B cell (primary cell): ENCODE data around the gene MCHR1. TPM values are rescaled to one million over a fixed set of nuclear protein-coding genes. Genes with fewer than 3 reads are reported as not detected.

ENCODE experiments used
- ATAC-seq: fragments of 200-7000 bp; cut with Tn5 transposase; one replicate; pipeline ENCODE4 v1.10.0; 2021; ENCODE audit warnings: low read depth, mild to moderate bottlenecking, moderate number of reproducible peaks, moderate library complexity
- CTCF ChIA-PET: fragments of 350-600 bp; sonication (Branson Sonifier 250); formaldehyde crosslinking; loops from one replicate; lab custom pipeline; 2021; ENCODE audit warnings: antibody characterized with exemption, inconsistent platforms; lab: Charles Lee
- POLR2A ChIA-PET: fragments of 350-600 bp; sonication (Branson Sonifier 250); formaldehyde crosslinking; loops from one replicate; lab custom pipeline; 2021; ENCODE audit warnings: antibody characterized with exemption; lab: Charles Lee
- DNase-seq: peaks from one replicate; pipeline ENCODE4 v3.0.0; 2013
- H2AFZ ChIP-seq: 2 replicates; pipeline ENCODE4 v1.6.1; 2012; ENCODE audit warnings: mild to moderate bottlenecking, low read depth, low read length; ENCODE audit not compliant: insufficient read depth, poor library complexity, severe bottlenecking
- H3K27ac ChIP-seq, 2 donors: 1 replicate in 1 of 2; 2 replicates in 1 of 2; pipeline ENCODE4 v1.5.1; 2012 to 2013; ENCODE audit warnings: low read length in 2 of 2, mild to moderate bottlenecking in 2 of 2, moderate library complexity in 1 of 2
- H3K27me3 ChIP-seq, 4 experiments: fragments of 200-600 bp in 1 of 4; sonication (generic) in 1 of 4; replicated peaks in 1 of 4; 1 replicate in 2 of 4; 2 replicates in 2 of 4; pipeline versions ENCODE4 v1.6.1 to v1.7.0; 2013 to 2016; ENCODE audit warnings: low read length in 3 of 4, mild to moderate bottlenecking in 2 of 4, mixed read lengths in 1 of 4, moderate library complexity in 1 of 4; ENCODE audit not compliant: insufficient read depth in 4 of 4, control insufficient read depth in 3 of 4; ENCODE audit errors: control extremely low read depth in 1 of 4
- H3K36me3 ChIP-seq, 2 experiments: replicated peaks in 1 of 2; 1 replicate in 1 of 2; 2 replicates in 1 of 2; pipeline versions ENCODE4 v1.6.1 to v1.7.1; 2013; ENCODE audit warnings: low read length in 1 of 2; ENCODE audit not compliant: insufficient read depth in 2 of 2, control insufficient read depth in 1 of 2; ENCODE audit errors: control extremely low read depth in 1 of 2, extremely low read depth in 1 of 2
- H3K4me1 ChIP-seq, 2 donors: fragments of 200-600 bp in 1 of 2; sonication (generic) in 1 of 2; 1 replicate in 1 of 2; 2 replicates in 1 of 2; pipeline versions ENCODE4 v1.5.1 to v1.6.1; 2013 to 2017; ENCODE audit warnings: low read length in 2 of 2; ENCODE audit not compliant: control insufficient read depth in 2 of 2, insufficient read depth in 2 of 2
- H3K4me2 ChIP-seq: replicated peaks from 2 replicates; pipeline ENCODE3; 2012; ENCODE audit warnings: mild to moderate bottlenecking, low read depth, low read length; ENCODE audit not compliant: poor library complexity, severe bottlenecking
- H3K4me3 ChIP-seq, 5 experiments: fragments of 200-600 bp in 1 of 5; sonication (generic) in 1 of 5; 1 replicate in 3 of 5; 2 replicates in 2 of 5; pipeline versions ENCODE4 v1.5.1 to v1.7.0; 2011 to 2016; ENCODE audit warnings: low read length in 4 of 5, mild to moderate bottlenecking in 4 of 5, low read depth in 2 of 5, control low read depth in 1 of 5, moderate library complexity in 1 of 5; ENCODE audit not compliant: insufficient read depth in 1 of 5; ENCODE audit errors: control extremely low read depth in 1 of 5, extremely low read depth in 1 of 5
- H3K79me2 ChIP-seq: fragments of 200-600 bp; sonication (generic); one replicate; pipeline ENCODE4 v1.6.0; 2016; ENCODE audit warnings: low read length; ENCODE audit not compliant: control insufficient read depth, insufficient read depth
- H3K9ac ChIP-seq: fragments of 200-600 bp; sonication (generic); 2 replicates; pipeline ENCODE4 v1.6.1; 2017; ENCODE audit warnings: mild to moderate bottlenecking, low read length, moderate library complexity
- H3K9me3 ChIP-seq, 3 donors: one replicate each; pipeline versions ENCODE4 v1.6.1 to v1.7.1; 2013; ENCODE audit warnings: low read length in 2 of 3; ENCODE audit not compliant: control insufficient read depth in 2 of 3, insufficient read depth in 1 of 3; ENCODE audit errors: control extremely low read depth in 1 of 3
- H4K20me1 ChIP-seq: 2 replicates; pipeline ENCODE4 v1.6.0; 2012; ENCODE audit warnings: mild to moderate bottlenecking, low read length; ENCODE audit not compliant: insufficient read depth, control insufficient read depth, poor library complexity, severe bottlenecking
- H3K27ac Mint-ChIP-seq: one replicate; pipeline ENCODE4 v1.8.0; 2021; ENCODE audit warnings: mixed read lengths
- H3K27me3 Mint-ChIP-seq: one replicate; pipeline ENCODE4 v1.8.0; 2021; ENCODE audit warnings: mixed read lengths
- H3K4me1 Mint-ChIP-seq: one replicate; pipeline ENCODE4 v1.8.0; 2021; ENCODE audit warnings: mixed read lengths
- H3K4me3 Mint-ChIP-seq: one replicate; pipeline ENCODE4 v1.8.0; 2021; ENCODE audit warnings: mixed read lengths
- H3K9me3 Mint-ChIP-seq: one replicate; pipeline ENCODE4 v1.8.0; 2022; ENCODE audit warnings: mixed read lengths; ENCODE audit not compliant: insufficient read depth
- EZH2 ChIP-seq: IDR thresholded peaks from 2 replicates; pipeline ENCODE4 v1.6.1; 2012; ENCODE audit warnings: borderline replicate concordance, low read depth, mild to moderate bottlenecking, moderate library complexity, low read length; ENCODE audit not compliant: insufficient read depth, poor library complexity, severe bottlenecking
- WGBS: methylation state at CpG from one replicate; pipeline ENCODE4 v1.1.5; 2013; ENCODE audit warnings: missing lambda C conversion rate; ENCODE audit not compliant: insufficient coverage; 5-methylcytosine and 5-hydroxymethylcytosine counted together
- intact Hi-C: fragments of 100-400 bp; cut with micrococcal nuclease; formaldehyde crosslinking; loops from one replicate; pipeline ENCODE4 v1.10.0; 2022
- polyA plus RNA-seq: library from polyadenylated mRNA; depleted of rRNA; stranded (reverse); fragments of >200 nt; gene quantifications from 2 replicates; pipeline ENCODE4 v1.2.3, GENCODE V29; 2012
- total RNA-seq, 2 donors: library from RNA; stranded (reverse); fragments of 120-200 nt in 1 of 2; gene quantifications; 1 replicate in 1 of 2; 2 replicates in 1 of 2; pipeline versions ENCODE4 v1.2.3 to v1.2.4, GENCODE V29; 2013 to 2022
- TF ChIP-seq, protein P1 (sequence below): fragments of 200-600 bp; IDR thresholded peaks from one replicate; pipeline ENCODE4 v1.8.0; 2022; ENCODE audit warnings: antibody characterized with exemption, mild to moderate bottlenecking

MCHR1 gene
- total and polyA plus RNA-seq, 2 donors (not counting 1 experiment from before 2014, with no cell fraction given), result not detected

DNA sequence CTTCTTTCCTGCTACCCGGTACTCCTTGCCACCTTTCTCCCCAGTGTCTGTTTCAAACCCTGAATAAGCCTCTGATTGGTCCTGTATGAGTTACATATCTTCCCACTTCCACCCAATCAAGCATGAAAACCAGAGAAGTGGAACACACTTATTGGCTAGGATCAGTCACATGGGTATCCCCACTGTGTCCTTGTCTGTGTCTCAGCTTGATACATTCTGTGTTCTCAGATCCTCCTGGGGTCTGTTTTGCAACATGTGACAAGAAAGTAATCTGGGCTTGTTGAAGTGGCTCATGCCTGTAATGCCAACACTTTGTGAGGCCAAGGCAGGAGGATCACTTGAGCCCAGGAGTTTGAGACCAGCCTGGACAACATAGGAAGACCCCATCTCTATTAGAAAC lies 23.9 kb downstream of the MCHR1 start:
- Histone ChIP-seq H3K27ac (no peak overlapping the region), H3K4me3 (no peak overlapping the region), H3K4me2 (no peak overlapping the region), H3K9me3 (no peaks in the 10 kb centered on the region), H4K20me1 (no peaks in the 10 kb centered on the region), H3K9ac (no peak overlapping the region), H3K79me2 (no peaks in the 10 kb centered on the region), H2AFZ (no peak overlapping the region), H3K36me3 (no peaks in the 10 kb centered on the region), H3K27me3 (no peaks in the 10 kb centered on the region), H3K4me1 (no peaks in the 10 kb centered on the region)
- ATAC-seq (no peak), DNase-seq (no peak)
- intact Hi-C loops, result no loop called here
- Mint-ChIP-seq H3K4me1 (peaks cover 3% of the 10 kb centered on the region), H3K9me3 (no peaks in the 10 kb centered on the region), H3K27ac (no peak overlapping the region), H3K27me3 (no peaks in the 10 kb centered on the region), H3K4me3 (no peak overlapping the region)
- WGBS, result 80% methylated on average over 1 of the region's 1 CpG
- ChIA-PET CTCF (no interaction called here), POLR2A (no interaction called here)
- TF ChIP-seq, protein P1, sequence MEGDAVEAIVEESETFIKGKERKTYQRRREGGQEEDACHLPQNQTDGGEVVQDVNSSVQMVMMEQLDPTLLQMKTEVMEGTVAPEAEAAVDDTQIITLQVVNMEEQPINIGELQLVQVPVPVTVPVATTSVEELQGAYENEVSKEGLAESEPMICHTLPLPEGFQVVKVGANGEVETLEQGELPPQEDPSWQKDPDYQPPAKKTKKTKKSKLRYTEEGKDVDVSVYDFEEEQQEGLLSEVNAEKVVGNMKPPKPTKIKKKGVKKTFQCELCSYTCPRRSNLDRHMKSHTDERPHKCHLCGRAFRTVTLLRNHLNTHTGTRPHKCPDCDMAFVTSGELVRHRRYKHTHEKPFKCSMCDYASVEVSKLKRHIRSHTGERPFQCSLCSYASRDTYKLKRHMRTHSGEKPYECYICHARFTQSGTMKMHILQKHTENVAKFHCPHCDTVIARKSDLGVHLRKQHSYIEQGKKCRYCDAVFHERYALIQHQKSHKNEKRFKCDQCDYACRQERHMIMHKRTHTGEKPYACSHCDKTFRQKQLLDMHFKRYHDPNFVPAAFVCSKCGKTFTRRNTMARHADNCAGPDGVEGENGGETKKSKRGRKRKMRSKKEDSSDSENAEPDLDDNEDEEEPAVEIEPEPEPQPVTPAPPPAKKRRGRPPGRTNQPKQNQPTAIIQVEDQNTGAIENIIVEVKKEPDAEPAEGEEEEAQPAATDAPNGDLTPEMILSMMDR, result no peak
- no peak for TF ChIP-seq EZH2

DNA sequence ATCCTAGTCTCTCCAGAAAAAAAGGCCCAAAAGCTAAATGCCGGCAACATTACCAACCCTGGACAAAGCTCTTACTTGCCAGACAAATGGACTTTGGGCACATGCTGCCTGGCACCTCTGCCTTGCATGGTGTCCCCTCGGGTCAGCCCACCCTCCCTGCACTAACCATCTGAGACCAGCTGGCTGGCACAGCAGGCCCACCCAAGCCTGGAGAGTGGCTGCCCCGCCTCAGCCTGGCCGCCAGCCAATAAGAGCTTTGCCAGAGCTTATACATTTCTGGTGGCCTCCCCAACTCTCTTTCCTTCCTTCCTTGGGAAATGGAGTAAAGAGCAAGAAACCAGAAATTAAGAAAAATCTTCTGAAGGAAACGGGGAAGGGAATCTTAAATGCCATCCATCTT lies 24.5 kb downstream of the MCHR1 start:
- H3K4me1 Mint-ChIP-seq, result peaks cover 3% of the 10 kb centered on the region
- no peak overlapping the region for H3K9ac ChIP-seq
- no peak overlapping the region for H3K27ac Mint-ChIP-seq
- CTCF ChIA-PET, result no interaction called here
- DNase-seq (no peak), ATAC-seq (no peak)
- TF ChIP-seq, protein P1, result no peak
- no peak for TF ChIP-seq EZH2
- H3K27me3 Mint-ChIP-seq, result no peaks in the 10 kb centered on the region
- H3K27ac ChIP-seq, result no peak overlapping the region
- no peaks in the 10 kb centered on the region for H3K36me3 ChIP-seq
- no peak overlapping the region for H3K4me3 ChIP-seq
- no peaks in the 10 kb centered on the region for H3K4me1 ChIP-seq
- H3K4me2 ChIP-seq, result no peak overlapping the region
- no peaks in the 10 kb centered on the region for H3K9me3 ChIP-seq
- H4K20me1 ChIP-seq, result no peaks in the 10 kb centered on the region
- H3K4me3 Mint-ChIP-seq, result no peak overlapping the region
- intact Hi-C loops, result no loop called here
- H3K27me3 ChIP-seq, result no peaks in the 10 kb centered on the region
- no peaks in the 10 kb centered on the region for H3K79me2 ChIP-seq
- no peaks in the 10 kb centered on the region for H3K9me3 Mint-ChIP-seq
- POLR2A ChIA-PET, result no interaction called here
- 91% methylated on average over 3 of the region's 5 CpGs for WGBS
- no peak overlapping the region for H2AFZ ChIP-seq
